Islet of Langerhans (tissue), 1 donor: ENCODE results near the gene CAMK1.

Source experiments
- FAIRE-seq: peaks from one replicate; lab custom pipeline; 2011; peaks lifted over from hg19 to GRCh38; lab: Jason Lieb, UNC

The CAMK1 gene

DNA sequence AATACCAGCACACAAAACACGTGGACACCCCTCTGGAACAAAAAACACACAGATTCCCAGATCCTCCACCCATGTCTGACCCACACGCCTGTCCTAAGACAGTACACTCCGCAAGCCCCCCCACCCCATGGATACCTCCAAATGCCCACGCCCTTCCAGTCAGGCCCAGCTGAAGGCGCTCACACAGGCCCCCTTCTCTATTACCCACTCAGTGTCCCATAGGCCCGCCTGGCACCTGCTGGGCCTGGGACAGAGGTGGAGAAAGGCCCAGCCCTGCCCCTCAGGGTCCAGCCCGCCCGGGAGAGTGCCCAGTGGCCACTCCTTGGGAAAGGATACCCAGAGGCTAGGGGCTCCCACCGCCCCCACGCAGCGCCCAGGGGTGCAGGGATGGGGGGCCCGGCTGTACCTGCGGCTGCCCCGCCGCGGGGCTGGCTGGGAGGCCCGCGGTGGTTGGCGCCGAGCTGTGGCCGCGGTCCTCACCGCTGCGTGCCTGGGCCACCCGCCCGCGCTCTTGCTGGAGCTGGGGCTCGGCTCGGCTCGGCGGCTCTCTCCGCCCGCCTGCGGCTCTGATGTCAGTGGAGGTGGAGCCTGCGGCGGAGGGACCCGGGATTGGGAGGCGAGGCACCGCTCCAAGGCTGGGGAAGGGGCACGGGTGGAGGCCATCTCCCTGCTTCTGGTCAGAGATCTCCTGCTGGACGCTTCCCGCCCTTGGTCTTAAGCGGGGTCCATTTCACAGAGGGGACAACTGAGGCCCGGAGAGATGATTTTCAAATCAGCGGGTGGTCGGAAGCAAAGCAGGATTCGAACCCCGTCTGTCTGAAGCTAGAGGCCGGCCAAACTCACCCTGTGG lies at the start of gene CAMK1:
Gene CAMK1, minus strand, starts transcription at position 522 of the 850 bp plus-strand sequence. CDS start 2,198 bp downstream, outside the sequence.
- no peak for FAIRE-seq

DNA sequence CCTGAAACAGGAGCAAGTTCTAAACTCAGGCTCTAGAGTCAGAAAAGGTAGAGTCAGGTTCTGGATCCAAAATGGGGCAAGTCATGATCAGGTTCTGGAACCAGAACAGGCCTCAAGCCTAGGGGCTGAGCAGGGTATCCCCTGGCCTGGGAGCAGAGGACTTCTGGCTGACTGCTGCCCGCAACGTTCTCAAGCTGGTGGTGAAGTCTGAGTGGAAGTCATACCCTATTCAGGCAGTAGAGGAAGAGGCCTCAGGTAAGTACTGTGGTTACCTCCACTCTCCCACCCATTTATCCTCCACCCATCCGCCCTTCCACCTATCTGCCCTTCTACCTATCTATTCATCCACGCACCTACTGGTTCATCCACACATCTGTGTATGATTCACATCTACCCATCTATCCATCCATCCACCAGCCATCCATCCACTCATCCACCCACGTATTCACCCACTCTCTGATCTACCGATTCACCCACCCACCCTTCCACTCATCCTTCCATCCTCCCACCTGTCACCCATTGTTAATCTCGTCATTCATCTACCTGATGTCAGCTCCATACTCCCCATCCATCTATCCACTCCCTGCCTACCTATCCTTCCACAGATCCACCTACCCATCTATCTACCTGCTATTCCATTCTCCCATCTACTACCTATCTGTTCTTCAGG lies 49.1 kb upstream of the CAMK1 start:
- FAIRE-seq, result no peak

- no peak for FAIRE-seq
These were observed 47.7 kb upstream of the CAMK1 start for GRCh38 chr3:9817436-9817835.

DNA sequence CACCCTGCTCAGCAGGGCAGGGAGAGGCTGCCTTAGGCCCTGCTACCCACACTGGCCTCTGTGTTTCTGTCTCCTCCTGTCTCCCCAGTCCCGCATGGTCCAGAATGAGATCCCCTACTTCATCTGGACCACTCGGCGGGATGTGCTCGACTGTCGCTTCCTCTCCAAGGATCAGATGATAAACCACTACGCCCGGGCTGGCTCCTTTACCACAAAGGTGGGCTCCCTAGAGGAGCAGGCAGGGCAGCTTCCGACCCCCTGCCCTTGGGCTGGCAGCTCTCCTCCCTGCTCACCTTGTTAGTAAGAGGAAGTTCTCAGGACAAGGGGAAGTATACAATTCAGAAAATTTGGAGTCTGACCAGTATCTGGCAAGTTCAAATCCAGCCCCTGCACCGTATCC lies 46.2 kb upstream of the CAMK1 start:
- FAIRE-seq, result no peak

DNA sequence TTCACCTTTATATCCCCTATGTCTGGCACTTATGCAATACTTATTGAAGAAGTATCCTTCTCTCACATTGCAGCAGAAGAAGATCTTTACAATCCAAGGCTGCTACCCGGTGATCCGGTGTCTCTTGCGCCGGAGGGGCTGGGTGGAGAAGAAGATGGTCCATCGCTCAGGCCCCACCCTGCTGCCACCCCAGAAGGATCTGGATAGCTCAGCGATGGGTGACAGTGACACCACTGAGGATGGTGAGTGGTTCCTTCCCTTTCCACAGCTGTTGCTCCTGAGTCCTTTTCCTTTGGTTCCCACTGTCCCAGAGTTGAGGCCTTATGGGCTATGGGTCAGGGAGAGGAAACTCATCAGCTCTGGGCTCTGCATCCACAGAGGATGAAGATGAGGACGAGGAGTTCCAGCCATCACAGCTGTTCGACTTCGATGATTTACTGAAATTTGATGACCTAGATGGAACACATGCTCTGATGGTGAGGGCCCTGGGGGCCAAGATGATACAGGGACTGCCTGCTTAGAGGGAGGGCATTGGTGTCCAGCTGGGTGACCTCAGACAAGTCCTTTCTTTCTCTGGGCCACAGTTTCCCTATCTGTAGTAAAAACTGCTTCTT lies 43.2 kb upstream of the CAMK1 start:
- no peak for FAIRE-seq

GRCh38 chr3:9810846-9811245 lies 41.1 kb upstream of the CAMK1 start:
- no peak for FAIRE-seq

DNA sequence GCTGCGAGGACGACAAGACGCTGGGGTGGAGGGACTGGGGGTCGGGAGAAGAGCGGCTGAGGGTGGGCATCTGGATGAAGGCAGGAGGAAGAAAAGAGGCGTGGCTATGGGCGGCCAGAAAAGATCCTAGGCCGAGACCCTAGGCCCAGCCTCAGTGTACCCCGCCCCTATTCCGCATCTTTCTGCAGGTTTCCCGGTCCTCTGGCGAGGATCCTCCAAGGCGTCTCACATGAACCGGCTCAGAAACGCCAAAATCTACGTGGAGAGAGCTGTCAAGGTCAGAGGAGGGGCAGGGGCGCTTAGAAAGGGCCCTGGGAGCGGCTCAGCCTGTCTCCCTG lies 40.7 kb upstream of the CAMK1 start:
- no peak for FAIRE-seq

- no peak for FAIRE-seq
These were observed 40.1 kb upstream of the CAMK1 start, which contains the start of gene TTLL3 for GRCh38 chr3:9809615-9810432. TTLL3 (plus strand) TSS chr3:9810262; CDS start chr3:9810662, 400 bp downstream.

DNA sequence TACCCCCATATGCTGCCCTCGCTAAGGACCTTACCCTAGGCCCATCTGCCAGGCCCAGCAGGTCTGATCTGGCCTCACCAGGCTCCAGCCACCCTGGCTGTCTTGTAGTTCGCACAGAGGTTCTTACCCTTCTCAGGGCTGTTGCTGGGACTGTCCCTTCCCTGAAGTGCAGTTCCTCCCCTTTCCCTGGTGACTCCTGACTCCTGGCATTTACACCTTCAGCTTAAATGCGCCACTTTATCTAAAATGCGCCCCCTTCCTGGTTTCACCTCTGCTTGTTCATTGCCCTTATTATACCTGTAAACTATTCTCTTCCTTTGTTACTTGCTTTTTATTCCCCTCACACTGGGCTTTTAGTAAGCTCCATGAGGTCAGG lies 39.5 kb upstream of the CAMK1 start:
- no peak for FAIRE-seq

GRCh38 chr3:9808345-9809037 lies 38.7 kb upstream of the CAMK1 start:
- no peak for FAIRE-seq

GRCh38 chr3:9807981-9808344 lies 38.2 kb upstream of the CAMK1 start:
- FAIRE-seq, result no peak

GRCh38 chr3:9806688-9807589 lies 37.2 kb upstream of the CAMK1 start:
- FAIRE-seq, result no peak

DNA sequence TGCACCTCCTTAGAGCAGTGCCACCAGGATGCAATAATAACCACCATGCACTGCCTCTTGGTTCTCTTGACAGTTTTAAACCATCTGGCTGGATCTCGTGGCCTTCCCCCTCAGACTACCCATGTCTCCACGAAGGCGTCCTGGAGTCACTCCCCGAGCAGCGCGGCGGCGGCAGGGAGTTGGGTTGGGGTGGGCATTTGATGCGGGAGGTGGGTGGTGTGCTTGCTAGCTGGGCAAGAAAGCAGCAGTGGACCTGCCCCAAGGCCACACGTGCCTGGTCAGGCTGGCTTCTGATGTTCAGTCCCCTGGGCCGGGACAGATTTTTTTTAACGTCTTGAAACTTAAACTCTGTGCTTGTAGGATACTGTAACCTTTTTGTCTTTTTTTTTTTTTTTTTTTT lies 36.4 kb upstream of the CAMK1 start:
- no peak for FAIRE-seq

- no peak for FAIRE-seq
These were observed 35.2 kb upstream of the CAMK1 start for GRCh38 chr3:9804996-9805395.

- FAIRE-seq, result no peak
These were observed 33.7 kb upstream of the CAMK1 start for GRCh38 chr3:9803494-9803893.

GRCh38 chr3:9800529-9800928 lies 30.8 kb upstream of the CAMK1 start:
- no peak for FAIRE-seq

DNA sequence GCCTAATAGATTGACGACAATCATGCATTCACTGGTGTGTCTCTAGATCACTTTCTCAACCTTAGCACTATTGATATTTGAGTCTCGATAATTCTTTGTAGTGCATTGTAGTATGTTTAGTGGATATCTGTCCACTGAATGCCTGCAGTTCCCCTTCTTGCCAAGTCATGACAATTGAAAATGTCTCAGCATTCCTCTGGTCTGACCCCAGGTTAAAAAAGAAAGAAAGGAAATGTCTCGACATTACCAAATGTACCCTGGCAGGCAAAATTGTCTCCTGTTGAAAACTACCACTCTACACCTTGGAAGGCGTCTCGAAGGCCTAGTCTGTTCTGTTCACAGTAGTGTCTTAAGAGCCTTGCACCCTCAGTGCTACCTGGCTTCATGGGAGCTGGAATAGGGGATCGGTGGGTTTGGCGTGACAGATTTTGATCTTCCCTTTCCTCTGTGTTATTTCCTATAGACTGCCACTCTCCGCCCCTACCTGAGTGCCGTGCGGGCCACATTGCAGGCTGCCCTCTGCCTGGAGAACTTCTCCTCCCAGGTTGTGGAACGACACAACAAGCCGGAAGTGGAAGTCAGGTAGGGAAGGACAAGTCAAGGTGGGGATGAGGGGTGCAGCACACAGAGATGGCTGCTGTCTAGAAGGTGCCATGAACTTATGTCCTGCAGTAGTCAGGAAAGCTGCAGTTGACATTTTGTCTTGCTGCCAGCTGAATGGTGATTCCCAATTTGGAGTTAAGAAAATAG lies 27.6 kb upstream of the CAMK1 start:
- no peak for FAIRE-seq

DNA sequence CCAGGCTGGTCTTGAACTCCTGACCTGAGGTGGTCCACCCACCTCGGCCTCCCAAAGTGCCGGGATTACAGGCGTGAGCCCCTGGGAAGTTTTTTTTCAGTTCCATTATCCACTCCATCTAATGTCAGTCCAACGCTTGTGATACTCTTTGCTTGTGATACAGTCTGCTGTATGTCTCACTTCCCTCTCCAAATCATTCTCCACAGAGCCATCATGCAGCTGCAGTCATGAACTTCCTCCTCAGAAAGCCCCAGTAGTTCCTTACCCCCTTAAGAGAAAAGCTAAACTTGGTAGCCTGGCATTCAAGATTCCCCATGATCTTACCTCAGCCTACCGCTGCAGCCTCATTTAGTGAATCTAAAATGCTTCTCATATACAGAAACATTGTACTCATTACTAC lies 25.5 kb upstream of the CAMK1 start:
- FAIRE-seq, result no peak

- no peak for FAIRE-seq
These were observed 24.7 kb upstream of the CAMK1 start for GRCh38 chr3:9794400-9794799.

GRCh38 chr3:9793161-9793781 lies 23.5 kb upstream of the CAMK1 start:
- FAIRE-seq, result no peak
